Upper lobe of left lung (tissue), 4 donors: ENCODE data around the gene RNASEH2C.

Experiments
- EP300 ChIP-seq, 4 donors: sonication (generic); formaldehyde crosslinking; IDR thresholded peaks; one replicate each; pipeline ENCODE4 v1.5.1; 2017; ENCODE audit warnings: antibody characterized with exemption in 4 of 4, control low read depth in 2 of 4
- POLR2A ChIP-seq, 4 donors: fragments of 450-650 bp; IDR thresholded peaks; one replicate each; pipeline ENCODE4 v1.5.1; 2016 to 2017; ENCODE audit warnings: antibody characterized with exemption in 4 of 4, mild to moderate bottlenecking in 2 of 4
- TF ChIP-seq, protein P1 (sequence below), 6 experiments: fragments of 450-650 bp in 4 of 6; fragments of 200-600 bp in 2 of 6; sonication (generic) in 2 of 6; IDR thresholded peaks; one replicate each; pipeline ENCODE4 v1.5.1; 2016 to 2019; ENCODE audit warnings: antibody characterized with exemption in 6 of 6

DNA sequence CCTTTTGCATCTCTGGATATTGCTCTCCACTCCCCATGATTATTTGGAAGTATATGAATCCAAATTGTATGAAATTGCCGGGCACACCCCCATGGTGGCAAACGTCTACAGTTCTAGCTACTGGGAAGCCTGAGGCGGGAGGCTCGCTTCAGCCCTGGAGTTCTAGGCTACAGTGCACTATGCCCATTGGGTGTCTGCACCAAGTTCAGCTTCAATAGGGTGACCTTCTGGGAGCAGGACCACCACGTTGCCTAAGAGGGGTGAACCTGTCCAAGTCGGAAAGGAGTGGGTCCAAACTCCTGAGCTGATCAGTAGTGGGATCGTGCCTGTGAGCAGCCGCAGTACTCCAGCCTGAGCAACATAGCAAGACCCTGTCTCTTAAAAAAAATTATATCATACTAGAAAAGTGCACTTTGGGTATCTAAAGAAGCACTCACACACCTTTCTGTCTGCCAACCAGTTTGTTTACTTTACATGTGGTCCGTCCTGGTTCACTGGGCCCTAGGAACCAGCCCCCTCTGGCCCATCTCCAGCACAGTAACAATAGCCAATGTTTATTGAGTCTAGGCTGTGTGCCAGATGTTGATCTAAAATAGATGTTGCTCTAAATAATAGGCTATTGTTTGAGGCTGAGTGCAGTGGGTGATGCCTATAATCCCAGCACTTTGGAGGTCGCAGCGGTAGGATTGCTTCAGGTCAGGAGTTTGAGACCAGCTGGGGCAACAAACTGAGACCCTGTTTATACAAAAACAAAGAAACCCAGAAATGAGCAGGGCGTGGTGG, 24.9 kb downstream of the RNASEH2C start:
- TF ChIP-seq, protein P1, sequence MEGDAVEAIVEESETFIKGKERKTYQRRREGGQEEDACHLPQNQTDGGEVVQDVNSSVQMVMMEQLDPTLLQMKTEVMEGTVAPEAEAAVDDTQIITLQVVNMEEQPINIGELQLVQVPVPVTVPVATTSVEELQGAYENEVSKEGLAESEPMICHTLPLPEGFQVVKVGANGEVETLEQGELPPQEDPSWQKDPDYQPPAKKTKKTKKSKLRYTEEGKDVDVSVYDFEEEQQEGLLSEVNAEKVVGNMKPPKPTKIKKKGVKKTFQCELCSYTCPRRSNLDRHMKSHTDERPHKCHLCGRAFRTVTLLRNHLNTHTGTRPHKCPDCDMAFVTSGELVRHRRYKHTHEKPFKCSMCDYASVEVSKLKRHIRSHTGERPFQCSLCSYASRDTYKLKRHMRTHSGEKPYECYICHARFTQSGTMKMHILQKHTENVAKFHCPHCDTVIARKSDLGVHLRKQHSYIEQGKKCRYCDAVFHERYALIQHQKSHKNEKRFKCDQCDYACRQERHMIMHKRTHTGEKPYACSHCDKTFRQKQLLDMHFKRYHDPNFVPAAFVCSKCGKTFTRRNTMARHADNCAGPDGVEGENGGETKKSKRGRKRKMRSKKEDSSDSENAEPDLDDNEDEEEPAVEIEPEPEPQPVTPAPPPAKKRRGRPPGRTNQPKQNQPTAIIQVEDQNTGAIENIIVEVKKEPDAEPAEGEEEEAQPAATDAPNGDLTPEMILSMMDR (IDR thresholded peaks at IDR 0.05), result no peak
- TF ChIP-seq EP300 (IDR thresholded peaks at IDR 0.05) (no peak), POLR2A (IDR thresholded peaks at IDR 0.05) (no peak)
